ENCODE measurements around the gene AKR7A2.
"Not testable (repeated sequence)": the region's sequence is repeated elsewhere in the genome, so short reads cannot be mapped to it uniquely, and the experiment has no call there.

AKR7A2 gene

DNA sequence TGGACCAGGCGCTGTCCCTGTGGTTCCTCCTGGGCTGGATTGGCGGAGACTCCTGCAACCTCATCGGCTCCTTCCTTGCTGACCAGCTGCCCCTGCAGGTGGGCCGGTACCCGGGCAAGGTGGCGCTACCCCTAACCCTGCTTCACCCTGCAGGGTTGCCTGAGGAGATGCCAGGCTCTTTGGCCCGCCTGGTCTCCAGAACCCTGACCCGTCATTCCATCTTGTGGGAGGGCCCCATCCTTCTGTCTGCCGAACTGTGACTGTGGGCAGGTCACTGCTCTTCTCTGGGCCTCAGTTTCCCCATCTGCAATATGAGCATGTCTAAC lies 12.7 kb upstream of the AKR7A2 start:
- no peak for FAIRE-seq

DNA sequence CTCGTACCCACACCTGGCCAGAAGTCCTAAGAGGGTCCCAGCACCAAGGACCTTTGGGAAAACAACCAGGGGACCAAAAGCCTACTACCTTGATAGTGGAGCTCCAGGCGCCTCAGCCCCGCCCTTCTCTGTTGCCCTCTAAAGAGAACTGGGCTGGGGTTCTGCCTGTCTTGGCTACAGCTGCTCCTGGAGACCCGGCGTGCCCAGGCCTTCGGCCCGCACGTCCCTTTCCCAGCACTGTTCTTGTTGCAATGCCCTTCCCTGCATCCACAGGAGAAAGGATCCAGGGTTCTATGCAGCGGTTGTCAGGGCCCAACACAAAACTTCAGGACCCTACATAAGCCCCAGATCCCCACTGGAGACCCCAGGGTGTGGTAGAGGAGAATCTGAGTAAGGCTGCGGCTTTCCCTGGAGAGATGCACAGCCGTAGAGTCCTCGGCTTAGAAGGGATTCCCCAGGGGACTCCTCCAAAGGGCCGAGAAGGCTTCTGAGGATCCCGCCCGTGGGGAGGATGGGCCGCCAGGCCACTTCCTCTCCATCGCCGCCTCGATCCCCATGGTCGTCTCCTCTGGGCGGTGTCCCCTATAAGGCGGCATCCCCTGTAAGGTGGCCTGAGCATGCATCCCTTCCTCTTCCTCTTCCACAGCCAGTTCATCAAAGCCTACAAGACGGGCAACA lies 12.2 kb upstream of the AKR7A2 start:
- no peak for FAIRE-seq

DNA sequence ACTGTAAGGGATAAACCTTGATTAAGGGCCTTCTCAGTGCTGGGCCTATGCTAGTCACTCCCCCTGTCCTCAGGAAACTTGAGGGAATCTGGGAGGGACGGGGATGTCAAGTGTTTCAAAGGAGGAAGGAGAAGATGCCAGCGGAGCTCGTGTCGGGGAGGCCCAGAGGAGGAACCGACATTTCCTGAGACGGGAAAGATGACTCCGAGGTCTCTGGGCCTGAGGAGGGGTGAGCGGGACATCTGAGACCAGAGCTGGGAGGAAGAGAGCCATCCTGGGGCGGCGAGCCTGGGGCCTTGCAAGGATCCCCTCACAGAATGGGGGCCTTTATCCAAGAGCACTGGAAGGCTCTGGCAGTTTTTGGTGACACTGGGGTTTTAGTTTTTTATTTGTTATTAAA lies 10.5 kb upstream of the AKR7A2 start:
- FAIRE-seq: no peak

DNA sequence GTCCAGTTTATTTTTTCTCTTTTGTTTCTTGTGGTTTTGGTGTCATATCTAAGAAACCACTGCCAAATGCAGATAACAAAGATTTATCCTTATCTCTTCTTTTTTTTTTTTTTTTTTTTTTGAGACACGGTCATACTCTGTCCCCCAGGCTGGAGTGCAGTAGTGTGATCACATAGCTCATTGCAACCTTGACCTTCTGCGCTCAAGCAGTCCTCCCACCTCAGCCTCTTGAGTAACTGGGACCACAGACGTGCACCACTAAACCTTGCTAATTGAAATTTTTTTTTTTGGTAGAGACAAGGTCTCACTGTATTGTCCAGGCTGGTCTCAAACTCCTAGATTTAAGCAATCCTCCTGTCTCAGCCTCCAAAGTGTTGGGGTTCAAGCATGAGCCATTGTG lies 9.1 kb upstream of the AKR7A2 start:
- no peak for FAIRE-seq

DNA sequence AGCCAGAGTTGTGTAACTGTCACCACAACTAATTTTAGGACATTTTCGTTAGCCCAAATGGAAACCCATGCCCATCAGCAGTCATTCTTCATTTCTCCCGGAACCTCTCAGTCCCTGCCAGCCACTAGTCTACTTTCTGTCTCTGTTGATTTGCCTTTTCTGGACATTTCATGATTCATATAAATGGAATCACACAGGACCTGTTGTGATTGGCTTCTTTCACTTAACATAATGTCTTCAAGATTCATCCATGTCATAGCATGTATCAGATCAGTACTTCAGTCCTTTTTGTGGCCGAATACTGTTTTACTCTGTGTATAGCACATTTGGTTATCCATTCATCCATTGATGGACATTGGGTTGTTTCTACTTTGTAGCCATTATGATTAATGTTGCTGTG lies 7.3 kb upstream of the AKR7A2 start:
- no peak for FAIRE-seq

DNA sequence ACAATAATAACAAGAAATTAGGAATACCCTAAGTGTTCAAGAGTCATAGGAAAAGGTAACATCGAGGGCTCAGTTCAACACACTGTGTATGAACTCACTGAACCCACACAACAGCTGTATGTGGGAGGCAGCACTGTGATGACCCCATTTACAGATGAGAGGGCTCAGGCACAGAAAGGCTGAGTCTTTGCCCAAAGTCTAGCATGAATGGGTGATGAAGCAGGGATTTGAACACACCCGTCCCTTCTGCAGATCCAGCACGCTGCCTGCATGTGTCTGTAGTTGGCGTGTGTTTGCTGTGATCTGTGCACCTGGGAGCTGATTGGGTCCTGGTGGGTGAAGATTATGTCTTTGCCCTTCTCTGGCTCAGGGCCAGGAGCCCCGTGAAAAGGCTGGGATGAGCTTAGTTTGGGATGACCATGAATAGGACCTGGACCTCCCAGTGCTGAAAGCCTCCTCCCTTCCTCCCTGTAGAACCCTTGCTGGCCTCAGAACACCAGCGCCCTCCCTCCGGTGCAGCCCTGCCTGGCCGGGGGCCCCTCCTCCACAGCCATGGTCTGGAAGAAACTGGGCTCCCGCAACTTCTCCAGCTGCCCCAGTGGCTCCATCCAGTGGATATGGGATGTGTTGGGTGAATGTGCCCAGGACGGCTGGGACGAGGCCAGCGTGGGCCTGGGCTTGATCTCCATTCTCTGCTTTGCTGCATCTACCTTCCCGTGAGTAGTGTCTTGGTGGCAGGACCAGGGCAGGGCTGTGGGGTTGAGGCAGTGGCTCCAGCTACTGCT lies 5.4 kb upstream of the AKR7A2 start:
- no peak for FAIRE-seq

DNA sequence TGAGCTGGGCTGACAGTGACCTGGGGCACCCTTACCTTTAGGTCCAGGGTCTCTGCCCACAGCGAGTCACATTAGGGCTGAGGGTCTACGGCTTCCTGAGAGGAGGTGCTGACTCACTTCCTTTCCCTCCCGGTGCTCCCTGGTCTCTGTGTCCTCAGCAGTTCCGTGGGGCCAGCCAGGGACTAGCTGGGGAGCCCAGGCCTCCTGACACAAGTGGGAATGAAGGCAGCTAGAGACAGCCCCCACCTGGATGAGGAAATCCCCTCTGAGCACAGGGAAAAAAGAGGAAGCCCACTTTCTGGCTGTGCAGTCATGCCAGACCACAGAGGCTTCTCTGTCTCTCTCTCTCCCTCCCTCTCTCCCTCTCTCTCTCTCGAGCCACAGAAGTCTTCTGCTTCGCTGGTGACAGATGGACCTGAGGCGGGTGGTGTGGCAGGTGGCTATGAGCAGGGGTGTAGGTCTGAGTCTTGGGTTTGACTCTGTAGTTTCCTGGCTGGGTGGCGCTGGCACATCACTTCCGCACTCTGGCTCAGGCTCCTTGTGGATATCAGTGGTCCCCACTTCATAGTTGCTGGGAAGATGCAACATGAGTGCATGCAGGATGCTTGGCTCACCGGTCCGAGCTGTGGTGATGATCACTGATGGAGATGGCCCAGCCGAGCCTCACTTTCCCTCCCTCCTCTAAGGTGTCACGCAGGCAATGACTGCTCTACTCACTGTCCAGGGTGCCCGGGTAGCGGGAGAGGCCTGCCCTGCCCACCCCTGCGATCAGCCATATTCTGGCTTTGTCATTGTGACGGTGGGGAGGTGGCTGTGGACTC lies 3.6 kb upstream of the AKR7A2 start:
- no peak for FAIRE-seq

DNA sequence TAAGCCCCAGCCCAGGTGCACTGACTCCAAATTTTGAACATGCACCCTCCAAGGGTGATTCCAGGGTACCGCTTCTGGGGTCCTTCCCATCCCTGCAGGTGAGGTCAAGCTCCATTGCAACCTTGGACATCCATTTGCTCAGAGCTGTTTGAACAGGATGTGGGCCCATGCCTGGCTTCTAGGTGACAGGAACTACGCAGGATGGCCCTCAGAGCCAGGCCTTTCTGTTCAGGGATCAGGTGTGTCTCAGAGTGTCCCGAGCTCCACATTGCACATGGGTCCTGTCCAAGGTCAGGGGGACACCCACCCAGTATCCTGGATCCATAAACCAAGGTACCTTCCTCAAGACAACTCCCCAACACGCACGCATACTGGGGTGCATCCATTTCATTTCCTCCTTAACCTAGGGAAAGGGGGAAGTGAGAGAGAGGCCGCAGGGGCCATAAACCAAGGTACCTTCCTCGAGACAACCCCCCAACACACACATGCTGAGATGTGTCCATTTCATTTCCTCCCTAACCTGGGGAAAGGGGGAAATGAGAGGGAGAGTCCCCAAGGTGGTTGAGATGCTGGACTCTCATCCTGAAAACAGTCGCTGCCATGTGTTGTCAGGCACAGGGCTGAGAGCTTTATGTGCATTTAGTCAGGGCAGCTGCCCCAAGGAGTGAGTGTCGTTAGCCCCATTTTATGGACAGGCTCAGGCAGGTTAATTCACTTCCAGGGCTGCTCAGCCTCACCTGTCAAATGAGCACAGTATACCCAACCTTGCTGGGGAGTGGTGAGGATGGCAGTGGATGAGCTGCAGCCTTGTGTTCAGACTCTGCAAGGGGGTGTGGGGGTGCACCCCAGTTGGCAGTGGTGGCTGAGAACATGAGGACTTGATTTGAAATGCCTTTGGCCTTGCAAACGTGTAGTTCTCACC lies 2.3 kb upstream of the AKR7A2 start:
- FAIRE-seq: no peak

DNA sequence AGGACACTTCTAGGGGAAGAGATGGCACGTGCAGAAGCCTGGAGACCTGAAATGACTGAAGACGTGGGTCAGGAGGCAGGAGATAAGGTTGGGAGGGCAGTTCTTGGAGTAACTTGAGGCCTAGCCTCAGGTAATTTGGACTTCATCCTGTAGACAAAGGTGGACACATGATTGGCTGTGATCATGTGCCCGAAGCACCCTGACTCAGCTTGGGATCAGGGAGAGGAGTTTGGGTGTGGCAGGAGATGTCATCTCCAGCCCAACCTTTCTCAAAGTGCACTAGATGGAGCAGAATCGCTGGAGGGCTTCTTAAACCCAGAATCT lies 1.7 kb upstream of the AKR7A2 start:
- no peak for FAIRE-seq

DNA sequence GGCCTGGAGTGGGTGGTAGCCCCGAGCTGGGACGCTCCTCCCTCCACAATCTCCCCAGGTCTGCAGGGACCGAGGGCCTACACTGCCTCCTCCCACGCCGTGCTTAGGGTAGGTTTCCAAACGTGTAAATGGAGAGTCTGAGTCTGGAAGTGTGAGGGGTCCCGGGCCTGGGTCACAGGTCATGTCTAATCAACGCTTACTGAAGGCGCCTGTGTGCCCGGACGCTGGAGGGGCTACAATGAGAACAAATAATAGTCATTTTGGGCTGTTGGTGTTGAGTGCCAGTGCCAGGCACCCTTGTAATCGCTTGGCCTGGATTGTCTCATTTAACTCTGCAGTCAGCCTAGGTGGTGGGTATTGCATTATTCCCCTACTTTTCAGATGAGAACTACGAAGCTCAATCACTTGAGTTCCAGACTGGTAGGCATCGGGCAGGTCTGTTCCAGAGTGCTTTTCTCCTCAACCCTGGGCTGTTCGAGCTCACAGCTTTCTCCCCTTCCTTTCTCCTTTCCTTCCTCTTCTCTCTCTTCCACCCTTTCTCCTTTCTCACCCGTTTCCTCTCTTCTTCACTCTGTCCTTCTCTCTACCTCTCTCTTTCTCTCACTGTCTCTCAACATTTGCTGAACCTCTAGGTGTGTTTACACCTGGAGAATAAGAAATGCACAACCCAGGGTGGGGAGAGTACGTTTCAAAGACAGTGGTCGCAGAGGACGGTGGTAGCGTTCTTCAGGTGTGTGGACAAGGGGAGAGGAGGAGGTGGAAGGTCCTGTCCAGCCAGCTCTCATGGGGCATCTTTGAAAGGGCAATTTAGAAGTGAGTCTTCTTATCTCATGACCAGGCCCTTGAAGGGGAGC lies 1.1 kb upstream of the AKR7A2 start:
- no peak for FAIRE-seq

DNA sequence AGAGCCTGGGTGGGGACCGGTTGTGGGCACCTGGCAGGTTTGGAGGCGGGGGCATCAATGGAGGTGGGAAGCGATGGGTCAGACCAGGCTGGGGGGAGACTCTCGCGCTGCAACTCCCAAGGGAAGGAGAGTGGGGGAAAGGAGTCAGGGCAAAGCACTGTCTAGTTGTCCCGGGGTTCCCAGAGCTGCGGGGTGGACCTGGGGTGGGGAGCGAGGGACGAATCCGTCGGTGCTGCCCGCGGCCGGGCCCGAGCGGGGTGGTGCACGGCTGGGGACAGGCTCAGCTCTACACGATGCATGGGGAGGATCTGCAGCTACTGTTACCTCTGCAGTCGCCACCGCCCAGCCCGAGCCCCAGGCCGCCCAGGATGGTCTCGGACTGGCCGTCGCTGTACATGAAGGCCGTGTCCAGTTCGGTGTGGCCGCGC lies 427 bp downstream of the AKR7A2 start:
- no peak for FAIRE-seq

DNA sequence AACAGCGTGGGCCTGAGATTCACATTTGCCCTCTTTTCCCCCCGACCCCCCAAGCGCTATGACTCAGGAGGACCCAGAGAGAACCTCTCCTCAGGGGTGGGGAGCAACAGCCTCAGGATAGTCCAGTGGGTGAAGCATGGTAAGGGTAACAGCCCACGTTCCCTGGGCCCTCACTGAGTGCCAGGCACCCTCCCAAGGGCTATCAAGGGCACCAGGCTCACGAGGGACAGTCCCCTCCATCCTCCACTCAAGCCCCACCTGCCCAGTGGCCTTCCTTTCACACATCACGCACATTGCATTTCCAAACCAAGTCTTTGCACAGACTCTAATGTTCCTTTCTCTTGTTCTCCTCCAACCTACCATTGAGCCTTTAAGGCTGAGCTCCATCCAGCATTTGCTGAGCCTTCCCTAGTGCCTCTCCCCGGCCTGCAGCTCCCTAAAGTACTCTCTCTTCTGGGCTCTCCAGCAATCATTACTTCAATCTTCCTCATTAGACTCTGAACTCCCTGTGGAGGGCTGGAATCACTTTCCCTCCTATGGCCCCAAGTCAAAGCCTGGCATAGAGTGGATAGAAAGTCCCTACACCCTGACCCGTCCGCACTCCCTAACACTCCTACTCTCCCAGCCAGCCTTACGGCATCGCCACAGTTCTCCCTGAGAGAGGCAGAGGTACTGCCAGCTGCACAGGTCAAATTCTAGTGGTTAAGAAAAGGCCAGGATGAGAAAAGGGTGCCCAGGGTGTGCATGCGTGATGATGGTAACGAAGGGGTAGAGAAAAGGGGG lies 1.0 kb downstream of the AKR7A2 start:
- FAIRE-seq: no peak

DNA sequence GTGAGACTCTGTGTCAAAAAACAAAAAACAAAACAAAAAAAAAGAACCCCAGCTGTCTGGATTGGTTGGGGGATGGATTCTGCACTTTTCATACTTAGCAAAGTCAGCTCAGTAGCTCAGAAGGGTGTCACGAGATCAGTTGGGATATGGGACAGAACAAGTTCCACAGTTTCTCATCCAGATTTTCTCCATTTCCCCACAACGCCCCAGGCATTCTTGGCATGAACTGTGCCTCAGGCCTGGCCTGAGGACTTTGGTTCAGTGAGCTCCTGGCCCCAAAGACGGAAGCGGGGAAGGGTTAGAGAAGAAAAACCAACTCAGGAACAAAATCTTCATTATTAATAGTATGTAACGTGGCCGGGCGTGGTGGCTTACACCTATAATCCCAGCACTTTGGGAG lies 1.9 kb downstream of the AKR7A2 start:
- no peak for FAIRE-seq

DNA sequence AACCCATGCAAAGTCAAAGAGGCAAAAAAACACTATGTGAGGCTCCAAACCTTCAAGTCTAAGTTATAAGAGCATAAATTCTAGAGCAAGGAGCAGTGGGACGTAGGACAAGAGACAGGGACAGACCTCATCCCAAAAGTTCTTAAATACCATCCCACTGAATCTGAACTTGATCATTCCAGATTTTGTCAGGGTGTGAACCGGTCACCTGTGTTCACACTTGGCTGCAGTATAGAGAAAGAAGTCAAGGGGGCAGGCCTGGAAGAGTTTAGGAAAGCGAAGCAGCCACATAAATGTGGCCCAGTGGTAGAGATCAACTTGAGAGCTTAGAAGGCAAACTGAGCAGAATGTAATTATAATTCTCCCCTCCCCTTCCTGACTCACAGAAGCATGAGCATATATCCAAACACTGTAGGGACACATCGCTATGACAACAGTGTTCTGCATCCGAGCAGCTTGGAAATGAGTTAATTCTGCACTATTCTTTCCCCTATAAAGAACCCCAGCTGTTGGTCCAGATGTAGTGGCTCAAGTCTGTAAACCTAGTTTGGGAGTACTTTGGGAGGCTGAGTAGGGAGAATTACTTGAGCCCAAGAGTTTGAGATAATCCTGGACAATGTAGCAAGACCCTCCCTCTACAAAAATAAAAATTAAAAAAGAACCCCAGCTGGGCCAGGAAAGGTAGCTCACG lies 2.7 kb downstream of the AKR7A2 start:
- FAIRE-seq: no peak

DNA sequence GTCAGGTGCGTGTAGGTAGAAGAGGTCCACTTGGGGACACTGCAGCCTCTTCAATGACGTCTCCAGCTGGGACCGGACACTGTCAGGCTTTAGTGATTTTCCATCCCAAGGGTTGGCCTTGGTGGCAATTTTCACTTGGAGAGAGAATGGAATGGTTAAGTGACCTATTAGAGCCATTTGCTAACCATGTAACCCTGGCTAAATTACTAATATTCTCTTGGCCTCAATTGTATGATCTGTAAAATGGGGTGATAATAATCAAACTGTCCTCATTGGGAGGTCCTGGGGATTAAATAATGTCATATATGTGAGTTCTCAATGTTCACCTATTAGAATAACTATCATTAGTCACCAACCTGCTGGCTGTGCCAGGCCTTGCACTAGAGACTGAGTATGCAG lies 3.4 kb downstream of the AKR7A2 start:
- FAIRE-seq: no peak

DNA sequence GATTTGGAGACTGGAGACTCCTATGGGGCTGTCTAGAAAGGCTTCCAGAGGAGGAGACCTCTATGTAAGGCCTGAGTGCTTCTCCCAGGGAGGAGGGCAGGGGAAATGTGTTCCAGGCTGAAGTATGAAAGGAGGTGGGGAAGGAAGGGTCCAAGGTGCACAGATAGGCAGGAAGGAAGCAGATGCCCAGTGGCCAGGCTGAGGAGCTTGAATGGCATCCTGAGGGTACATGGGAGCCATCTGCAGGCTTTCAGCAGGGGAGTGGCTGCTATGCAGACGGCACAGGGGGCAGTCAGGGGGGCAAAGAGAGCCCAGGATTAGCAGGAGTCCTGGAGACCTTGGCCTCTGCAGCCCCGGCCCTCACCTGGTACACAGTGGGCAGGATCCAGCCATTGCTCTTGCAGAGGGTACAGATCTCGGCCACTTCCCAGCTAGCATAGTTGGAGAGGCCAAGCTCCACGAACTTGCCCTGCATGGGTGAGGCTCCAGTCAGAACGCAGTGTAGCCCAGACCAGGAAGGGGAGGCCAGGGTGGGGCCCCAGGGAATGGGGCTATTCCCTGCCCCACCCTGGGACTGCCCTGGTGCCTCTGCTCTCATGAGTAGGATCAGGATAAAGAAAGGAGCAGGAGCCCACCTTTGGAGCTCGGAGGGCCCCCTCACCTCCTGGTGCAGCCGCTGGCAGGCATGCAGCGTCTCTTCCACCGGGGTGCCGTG lies 4.0 kb downstream of the AKR7A2 start:
- no peak for FAIRE-seq

DNA sequence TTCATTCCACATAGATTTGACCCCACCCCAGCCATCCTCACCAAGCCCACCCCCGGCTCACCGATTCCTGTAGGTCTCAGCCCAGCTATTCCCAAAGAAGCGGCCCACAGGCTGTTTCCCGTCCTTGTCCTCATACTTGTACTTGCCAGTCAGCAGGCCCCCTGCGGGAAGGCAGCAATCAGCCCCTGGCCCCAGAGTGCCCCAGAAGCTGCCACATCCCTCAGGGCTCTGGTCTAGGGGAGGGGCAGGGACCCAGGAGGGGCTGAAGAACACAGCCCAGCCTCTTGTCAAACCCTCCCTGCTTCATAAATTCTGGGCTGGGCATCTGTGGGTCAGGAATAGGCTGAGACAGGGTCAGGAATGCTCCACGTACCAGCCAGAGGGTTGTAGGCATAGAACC lies 5.0 kb downstream of the AKR7A2 start:
- no peak for FAIRE-seq

DNA sequence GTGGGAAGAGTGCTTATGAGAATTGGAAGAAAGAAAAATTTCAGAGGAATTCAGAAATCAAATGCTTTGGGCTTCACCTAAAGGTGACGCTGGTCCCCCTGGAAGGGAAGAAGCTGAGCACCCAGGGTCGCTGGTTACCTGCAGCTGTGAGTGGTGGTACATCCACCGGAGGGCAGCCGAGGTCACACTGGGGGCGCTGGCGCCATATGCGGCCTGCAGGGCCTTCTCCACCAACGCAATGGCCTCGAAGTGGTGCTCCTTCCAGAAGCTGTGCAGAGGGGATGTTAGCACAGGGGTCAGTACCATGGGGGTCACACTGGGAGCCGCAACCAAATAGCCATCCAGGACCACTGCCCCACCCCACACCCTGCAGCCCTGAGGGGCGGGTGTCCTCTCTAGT lies 6.1 kb downstream of the AKR7A2 start:
- FAIRE-seq: no peak

DNA sequence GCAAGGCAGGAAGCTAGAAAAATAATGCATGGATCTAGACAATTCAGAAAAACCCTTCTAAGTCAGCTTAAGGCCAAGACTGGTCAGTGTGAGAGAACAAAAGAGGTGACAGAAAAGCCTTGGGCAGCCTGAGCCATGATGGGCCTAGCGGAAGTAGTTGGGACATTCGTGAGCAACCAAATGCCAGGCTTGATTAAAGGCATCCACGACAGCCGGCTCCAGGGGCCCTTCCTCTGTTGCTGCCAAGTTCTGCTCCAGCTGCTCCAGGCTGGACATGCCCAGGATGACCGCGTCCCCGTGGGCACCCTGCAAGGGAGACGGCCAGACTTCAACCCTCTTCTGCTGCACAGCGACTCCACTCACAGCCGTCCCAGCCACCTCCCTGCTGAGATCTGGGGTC lies 7.9 kb downstream of the AKR7A2 start:
- not testable (repeated sequence) for FAIRE-seq

DNA sequence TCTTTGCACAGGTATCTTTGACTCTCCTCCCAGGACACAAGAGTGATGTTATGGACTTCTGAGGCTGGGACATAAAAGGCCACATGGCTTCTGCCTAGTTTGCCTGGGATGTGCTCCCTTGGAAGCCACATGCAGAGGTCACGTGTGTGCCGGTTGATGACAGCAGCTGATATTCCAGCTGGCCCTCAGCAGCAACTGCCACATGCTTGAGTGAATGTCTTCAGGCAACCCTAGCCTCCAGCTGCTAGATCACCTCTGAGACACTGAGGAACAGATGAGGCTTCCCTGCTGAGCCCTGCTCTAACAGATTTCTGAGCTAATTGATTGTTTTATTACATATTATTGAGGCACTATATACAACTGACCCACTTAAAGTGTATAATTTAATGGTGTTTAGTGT lies 11.7 kb downstream of the AKR7A2 start:
- FAIRE-seq: no peak
